ENCODE results near the gene TDRKH.
"Not testable (repeated sequence)": the region's sequence is repeated elsewhere in the genome, so short reads cannot be mapped to it uniquely, and the experiment has no call there.

The TDRKH gene

DNA sequence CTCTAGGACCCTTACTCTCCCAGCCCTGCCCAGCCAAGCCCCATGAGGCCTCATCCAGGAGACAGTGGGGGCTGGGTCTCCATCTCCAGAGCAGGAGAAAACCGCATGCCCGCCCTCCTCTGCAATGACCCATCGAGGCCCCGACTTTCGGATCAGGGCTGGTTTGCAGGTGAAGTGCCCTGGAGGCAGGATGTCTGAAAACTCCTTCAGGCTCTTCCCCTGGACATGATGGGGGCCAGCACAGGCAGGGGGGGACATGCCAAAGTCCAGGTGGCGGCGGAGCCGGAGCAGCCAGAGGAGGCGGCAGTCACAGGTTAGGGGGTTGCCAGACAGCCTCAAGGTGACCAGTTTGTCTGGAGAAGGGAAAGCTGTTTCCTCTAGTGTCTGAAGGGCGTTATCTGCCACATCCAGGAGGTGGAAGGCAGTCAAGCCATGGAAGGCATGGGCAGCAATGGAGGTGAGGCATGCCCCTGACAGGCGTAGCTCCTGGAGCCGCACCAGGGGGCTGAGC, 11.1 kb upstream of the TDRKH start:
- no peak for FAIRE-seq

DNA sequence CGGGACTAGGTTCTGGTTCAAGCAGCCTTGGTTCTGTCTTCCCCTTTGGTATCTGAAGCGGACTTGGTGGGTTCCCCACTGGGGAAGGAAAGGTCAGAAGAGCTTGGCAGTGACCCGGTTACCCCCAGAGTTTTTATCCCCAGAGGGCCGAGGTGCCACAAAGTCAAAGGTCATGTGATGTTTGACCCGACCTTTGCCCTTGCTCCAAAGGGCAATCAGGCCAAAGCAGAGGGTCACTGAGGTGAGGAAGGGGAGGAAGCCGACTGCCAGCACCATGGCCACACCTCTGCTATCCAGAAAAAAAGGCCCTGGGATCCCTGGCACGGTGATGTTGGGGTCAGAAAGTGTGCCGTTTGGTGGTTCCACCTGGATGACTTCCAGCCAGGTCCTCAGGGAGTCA, 10.5 kb upstream of the TDRKH start:
- FAIRE-seq = no peak

DNA sequence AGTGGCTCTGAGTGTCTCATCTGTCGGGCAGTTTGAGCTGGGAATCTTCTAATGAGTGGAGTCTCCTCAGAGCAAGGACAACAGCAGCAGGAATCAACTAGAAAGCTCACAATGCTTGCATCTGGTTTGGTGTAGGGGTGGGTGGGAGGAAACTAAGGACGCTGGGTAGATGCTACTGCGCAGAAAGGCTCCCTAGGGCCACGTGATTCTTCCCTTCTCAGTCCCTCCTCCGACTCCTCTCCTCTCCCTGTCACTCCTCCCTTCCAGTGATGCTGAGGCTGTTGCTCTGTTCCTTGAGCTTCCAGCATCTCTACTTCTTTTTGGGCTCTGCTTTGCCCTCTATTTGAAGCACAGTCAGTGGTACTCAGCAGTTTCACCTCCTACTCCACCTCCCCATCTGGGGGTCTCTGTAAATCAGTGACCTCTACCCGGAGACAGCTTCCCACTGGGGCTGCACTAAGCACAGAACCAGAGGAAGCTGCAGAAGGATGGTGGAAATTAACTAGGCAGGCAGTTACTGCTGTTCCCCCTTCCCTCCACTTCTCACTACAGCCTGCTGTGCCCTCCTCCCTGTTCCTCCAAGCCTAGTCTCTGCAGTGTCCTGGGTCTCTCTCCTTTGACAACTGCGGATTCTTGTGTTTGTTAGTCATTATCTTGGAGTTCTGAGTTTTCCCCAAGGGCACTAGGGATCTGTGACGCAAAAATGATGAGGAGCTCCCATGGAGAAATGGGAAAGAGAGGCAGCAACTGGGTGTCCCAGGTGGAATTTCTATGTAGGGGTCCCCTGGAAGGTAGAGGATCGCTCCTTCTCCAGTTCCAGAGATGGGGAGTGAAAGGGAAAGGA, 9.1 kb upstream of the TDRKH start:
- FAIRE-seq = no peak

DNA sequence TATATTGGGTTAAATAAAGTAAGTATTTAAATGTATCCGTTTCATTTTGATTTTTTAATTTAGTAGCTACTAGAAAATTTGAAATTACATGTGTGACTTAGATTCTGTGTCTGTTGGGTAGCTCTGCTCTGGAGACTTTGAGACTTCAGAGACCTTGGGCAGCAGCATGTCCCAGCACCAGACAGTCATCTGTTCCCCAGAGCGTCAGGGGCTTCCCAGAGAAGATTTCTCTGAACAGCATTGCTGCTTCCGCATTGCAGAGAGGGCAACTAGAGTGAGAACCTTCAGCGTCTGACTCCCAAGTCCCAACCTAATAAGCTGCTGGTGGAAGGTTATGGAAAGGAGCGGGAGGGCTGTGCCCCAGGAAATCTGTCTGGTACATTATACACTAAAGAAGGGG, 8.3 kb upstream of the TDRKH start:
- FAIRE-seq = no peak

DNA sequence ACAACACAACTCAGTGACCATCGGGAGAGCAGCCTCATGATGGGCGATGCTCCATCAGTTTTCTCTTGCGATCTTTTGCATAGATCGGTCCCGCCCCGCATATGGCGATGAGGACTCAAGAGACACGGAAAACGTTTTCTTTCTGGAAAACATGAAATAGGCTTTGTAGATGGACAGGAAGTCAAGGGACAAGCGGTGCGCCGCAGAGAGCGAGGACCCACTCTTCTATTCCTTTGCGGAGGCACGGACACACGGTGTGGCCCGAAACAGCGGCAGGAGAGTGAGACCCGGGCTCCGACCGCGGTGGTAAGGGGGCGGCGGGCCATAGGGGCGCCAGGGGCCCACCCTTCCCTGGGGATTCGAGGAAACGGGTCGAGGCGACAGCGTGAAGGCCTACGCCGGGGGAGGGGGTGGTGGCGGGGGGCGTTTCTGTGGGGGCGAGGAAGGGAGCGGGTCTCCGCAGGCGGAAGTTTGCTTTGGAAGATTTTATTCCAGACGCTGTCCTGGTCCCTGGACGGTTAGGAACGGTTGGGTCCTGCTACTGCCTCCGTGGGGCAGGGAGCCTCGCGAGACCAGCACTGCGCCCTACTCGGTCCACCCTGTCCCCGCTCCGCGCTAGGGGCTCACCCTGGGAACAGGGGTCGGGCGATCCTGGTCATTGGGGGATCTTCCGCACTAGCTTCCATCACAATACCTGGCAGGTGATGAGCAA, 796 bp upstream of the TDRKH start:
- FAIRE-seq = no peak

DNA sequence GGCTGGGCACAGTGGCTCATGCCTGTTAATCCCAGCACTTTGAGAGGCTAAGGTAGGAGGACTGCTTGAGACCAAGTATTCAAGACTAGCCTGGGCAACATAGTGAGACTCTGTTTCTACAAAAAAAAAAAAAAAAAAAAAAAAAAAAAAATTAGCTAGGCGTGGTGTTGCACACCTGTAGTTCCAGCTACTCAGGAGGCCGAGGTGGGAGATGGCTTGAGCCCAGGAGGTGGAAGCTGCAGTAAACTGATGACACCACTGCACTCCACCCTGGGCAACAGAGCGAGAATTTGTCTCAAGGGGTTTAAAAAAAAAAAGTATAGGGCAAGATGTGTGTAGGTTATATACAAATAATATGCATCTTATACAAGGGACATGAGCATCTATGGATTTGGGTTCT, 2.6 kb downstream of the TDRKH start:
- FAIRE-seq = no peak

DNA sequence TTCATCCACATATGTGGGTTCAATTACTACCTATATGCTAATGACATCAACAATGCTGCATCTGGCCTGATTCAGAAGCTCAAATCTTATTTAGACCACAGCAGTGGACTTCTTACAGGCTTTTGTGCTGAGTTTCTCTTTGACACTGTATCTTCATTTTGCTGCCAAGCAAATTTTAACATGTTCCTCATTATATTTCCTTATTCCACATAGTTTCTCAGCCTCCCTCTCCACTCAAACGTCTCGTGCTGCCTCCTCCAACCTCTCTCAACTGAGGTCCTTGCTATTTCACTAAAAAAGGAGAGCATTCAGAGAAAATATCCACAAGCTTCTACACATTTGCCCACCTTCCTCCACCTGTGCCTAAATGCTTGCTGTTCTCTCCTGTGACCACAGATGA, 6.5 kb downstream of the TDRKH start:
- FAIRE-seq = no peak

DNA sequence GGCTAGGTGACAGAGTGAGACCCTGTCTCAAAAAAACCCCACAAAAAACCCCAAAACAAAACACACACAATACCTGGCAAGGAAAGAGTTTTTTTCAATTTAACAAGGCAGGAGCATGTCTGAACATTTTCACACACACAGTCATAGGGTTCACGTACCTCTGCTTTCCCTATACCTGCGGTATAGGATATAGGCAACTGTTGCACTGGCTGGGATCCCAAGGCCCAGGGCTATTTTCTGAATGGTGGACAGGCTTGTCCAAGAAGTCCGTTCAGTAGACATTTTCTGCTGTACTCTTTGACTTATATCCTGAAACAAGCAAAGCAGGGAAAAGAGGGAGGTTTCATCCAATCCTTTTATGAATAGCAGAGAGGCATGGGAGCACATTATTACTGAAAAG, 7.6 kb downstream of the TDRKH start:
- FAIRE-seq = no peak

DNA sequence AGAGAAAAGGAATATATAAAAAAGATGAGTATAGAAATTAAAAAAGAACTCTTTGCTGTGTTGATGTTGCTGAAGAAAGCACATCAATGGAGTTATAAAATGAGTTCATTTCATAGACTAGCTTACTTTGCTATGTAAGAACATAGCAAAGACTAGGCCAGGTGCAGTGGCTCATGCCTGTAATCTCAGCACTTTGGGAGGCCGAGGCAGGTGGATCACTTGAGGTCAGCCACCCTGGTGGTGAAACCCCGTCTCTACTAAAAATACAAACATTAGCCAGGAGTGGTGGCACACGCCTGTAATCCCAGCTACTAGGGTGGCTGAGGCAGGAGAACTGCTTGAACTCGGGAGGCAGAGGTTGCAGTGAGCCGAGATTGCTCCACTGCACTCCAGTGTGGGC, 8.3 kb downstream of the TDRKH start:
- FAIRE-seq = not testable (repeated sequence)

DNA sequence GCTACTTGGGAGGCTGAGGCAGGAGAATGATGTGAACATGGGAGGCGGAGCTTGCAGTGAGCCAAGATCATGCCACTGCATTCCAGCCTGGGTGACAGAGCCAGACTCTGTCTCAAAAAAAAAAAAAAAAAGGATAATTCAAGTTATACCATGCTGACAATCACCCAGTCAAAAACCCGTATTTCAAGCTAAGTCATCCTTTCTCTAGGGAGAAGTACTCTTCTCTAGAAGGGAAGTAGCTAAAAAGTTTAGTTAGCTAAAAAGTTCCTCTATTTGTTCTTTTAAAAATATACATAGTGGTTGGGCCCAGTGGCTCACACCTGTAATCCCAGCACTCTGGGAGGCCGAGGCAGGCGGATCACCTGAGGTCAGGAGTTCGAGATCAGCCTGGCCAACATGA, 9.6 kb downstream of the TDRKH start:
- FAIRE-seq = not testable (repeated sequence)

DNA sequence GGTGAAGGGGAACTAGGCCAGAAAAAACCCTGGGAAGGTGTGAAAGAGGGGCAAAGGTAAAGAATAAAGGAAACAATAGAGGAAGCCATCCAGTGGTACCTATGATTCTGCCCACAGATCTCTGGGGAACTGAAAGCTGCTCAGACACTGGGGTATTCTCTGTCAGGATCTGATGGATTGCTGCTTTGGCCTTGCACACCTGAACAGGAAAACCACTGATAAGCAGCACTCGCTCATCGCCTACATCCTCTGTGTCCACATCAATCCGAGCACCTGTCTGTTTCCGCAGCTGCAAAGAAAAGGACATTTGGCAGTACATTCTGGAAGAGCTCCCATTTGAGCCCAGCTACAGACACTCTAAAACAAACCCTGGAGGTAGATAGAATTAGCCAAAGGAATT, 10.4 kb downstream of the TDRKH start:
- no peak for FAIRE-seq

DNA sequence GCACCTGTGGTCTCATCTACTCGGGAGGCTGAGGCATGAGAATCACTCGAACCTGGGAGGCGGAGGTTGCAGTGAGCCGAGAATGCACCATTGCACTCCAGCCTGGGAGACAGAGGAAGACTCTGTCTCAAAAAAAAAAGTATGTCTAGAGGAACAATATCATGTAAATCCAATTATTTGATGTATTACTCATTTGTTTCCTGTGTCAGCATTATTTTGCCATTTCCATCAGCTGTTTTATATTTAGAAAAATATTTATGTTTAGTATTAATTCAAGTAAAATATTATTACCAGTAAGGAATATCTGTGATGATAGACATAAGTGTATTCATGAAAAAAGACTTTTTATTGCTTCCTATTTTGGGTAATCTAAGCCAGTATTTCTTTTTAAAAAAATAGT, 13.0 kb downstream of the TDRKH start:
- no peak for FAIRE-seq

DNA sequence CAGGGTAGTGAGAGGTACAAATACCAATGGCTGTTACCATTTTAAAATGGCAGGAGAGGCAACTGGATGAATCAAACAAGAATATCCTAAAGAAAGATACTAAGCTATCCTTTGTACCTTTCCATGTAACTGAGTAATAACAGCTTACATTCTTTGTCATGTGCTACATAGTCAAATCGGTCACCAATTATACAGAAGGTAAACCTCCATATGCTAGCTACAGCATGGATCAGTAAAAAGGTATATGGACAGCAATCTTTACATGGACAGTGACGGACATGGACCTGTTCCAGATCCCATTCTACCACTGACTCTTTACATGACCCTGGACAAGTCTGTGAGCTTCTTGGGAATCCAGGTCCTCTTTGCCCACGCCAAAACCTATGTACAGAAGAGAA, 13.6 kb downstream of the TDRKH start:
- FAIRE-seq = no peak

DNA sequence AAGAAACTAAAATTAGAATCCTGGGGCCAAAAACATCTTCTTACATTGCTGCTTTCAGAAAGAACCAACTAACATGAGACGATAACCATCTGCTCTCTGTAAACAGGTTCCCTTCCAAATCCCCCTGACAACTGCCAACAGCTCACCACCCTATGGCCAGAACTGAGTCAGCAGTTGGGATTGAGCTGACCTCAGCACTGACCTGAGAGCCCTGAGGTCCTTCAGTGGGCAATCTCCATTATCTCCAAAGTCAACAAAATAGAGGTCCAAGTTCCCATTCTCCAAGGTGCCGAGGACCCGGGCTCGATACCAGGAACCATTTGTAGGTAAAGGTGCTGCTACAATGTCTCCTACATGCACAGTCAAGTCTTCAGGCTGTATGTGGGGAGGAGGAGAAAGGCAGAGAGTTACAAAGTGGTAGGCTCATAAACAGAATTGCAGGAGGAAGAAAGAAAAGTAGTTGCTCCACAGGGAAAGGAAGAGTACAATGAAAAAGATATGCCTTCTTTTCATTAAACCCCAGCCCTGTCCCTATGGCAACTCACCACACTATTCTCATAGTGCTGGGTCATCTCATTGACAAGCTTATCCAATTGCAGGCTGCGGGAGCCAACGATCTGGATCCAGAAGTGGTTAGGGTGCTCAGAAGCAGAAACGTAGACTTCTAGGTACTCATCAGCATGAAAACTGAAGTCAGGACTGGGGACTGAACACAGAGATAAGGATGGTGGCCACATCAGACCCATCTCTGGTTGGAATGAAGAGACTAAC, 14.2 kb downstream of the TDRKH start:
- no peak for FAIRE-seq

DNA sequence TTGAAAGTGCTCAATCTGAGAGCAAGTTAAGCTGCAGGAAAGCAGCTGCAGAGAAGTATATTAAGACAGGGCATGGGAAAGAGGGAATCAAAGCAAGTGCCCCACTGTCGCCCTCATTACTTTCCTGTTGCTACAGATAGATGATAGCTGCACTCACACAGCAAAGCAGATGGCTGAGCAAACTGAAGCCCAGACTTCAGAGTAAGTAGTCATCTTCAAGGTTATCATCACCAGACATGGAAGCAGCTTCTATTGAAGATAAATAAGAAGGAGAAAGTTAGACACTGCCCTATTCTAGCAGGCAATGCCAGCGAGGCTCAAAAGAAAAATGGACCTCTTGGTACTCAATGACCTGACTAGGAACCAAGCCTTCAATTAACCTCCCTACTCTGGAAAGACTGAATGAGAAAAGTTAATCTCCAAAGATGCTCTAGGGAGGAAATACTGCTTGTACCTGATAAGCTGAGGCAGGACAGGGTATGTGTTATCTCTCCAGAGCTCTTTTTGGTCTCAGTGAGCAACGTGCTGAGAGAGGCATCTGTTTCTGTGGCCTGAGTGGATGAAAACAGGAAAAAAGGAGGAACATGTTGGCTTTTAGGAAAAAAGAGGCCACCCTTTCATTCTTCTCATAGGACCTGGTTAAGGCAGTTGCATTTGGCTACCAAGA, 15.9 kb downstream of the TDRKH start:
- no peak for FAIRE-seq

DNA sequence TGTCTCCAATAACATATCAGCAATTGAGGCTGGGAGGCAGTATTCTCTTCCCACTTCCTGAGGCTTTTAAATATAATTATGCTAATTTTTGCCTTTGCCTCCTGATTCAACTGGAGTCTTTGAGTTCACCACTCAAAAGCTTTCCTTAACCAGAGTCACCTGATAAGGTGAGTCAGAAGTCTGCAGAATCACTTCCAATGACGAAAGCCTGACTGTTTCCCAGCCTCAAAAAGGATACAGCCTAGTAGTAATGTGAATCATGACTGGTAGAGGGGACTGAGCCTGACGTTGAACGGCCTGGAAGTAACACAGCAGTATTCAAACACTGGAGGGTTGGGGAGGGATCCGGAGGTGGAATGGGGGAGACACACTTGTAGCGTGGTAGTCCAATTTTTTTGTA, 16.6 kb downstream of the TDRKH start:
- no peak for FAIRE-seq

DNA sequence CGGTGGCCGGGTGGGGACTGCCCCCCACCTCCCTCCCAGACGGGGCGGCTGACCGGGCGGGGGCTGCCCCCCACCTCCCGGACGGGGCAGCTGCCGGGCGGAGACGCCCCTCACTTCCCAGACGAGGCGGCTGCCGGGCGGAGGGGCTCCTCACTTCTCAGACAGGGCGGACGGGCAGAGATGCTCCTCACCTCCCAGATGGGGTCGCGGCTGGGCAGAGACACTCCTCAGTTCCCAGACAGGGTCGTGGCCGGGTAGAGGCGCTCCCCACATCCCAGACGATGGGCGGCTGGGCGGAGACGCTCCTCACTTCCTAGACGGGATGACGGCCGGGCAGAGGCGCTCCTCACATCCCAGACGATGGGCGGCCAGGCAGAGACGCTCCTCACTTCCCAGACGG, 21.0 kb downstream of the TDRKH start:
- not testable (repeated sequence) for FAIRE-seq

DNA sequence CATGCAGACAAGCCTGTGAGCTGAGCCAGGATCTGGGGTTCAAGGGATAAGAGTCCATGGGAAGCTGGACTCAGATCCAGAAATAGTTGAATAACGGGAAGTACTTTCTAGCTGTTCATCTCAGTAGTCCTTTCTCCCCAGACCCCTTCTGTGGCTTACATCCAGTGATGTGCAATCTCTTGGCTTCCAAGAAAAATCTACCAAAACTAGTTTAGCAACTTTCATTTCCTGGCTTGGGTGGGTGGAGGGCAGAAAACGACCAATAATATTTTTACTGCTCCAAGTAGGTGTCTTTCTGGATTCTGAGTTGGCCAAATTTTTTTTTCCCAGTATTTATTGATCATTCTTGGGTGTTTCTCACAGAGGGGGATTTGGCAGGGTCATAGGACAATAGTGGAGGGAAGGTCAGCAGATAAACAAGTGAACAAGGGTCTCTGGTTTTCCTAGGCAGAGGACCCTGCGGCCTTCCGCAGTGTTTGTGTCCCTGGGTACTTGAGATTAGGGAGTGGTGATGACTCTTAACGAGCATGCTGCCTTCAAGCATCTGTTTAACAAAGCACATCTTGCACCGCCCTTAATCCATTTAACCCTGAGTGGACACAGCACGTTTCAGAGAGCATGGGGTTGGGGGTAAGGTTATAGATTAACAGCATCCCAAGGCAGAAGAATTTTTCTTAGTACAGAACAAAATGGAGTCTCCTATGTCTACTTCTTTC, 21.8 kb downstream of the TDRKH start:
- FAIRE-seq = not testable (repeated sequence)

DNA sequence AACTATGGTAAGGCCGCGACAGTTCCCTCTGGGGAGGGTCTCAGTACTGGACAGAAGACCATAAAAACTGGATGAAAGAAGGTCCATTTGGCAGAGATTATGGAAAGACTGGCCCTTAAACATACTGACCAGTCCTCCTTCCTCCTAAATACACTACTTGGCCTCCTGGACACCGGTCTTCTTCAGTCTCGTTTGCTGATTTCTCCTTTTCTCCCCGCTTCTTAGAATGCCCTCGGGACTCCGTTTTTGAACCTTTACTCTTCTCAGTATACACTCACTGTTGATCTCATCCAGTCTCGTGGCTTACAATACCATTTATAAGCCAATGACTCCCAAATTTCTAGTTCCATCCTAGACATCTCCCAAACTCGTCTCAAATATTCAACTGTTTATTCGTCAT, 26.3 kb downstream of the TDRKH start:
- no peak for FAIRE-seq

DNA sequence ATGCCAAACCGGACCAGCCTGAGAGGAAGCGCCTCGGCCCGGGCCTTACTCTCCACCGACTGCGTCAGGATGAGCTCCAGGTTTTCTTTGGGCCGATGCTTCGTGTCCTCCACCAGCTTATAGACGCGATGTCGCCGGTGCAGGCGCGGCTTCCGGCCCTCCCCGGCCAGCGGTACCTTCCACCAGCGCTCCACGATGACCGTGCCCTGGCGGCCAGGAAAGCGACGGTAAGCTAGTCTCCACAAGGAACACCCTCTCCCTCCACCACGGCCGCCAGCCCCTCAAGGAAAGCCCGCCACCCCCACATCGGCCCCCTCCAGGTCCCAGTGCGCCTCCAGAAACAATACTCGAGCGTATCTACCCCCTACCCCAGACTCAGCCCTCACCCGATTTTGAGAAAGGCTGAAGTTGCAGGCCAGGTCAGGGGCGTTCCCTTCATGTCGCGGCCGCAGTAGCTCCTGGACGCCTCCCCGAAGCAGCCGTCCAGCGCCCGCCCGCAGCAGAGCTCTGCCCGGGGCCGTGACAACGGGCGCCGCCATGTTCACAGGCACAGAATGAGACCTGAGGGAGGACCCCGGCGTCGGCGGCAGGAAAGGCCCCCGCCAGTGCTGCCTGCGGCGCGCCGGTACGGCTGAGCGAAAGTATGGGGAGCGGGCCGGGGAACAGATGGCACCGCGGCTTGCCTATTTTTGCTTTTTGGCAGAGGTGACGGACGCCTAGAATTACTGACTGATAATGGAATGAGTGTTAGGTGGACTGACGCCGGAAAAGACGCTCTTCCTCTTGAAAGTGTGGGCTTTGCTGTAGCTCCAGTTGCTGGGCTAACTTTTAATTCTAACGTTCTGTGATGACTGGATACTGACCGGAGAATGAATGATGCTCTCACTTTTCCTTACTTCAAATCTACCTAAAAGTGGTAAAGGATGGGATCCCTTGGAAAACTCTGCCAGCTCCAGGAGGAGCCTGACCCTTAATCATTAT, 27.1 kb downstream of the TDRKH start, which contains the start of gene MRPL9:
TSS of gene MRPL9 (minus strand) at position 556 of the 981 bp plus-strand sequence. CDS start at position 539, 17 bp downstream.
- FAIRE-seq = no peak
